Iris pigment epithelial cell (primary cell): ENCODE results near the gene ARHGAP6.
"Not testable (repeated sequence)": the region's sequence is repeated elsewhere in the genome, so short reads cannot be mapped to it uniquely, and the experiment has no call there.

Experiments
- DNase-seq: peaks from one replicate; pipeline ENCODE4 v3.0.0-alpha.2; 2011; ENCODE audit warnings: low read depth

Gene ARHGAP6

GRCh38 chrX:11244636-11245035, 421.1 kb downstream of the ARHGAP6 start:
- peak; percentile 64 for DNase-seq

GRCh38 chrX:11242704-11243103, 423.0 kb downstream of the ARHGAP6 start:
- DNase-seq: no peak

GRCh38 chrX:11241720-11242119, 424.0 kb downstream of the ARHGAP6 start:
- peak; percentile 23 for DNase-seq

GRCh38 chrX:11239230-11239629, 426.5 kb downstream of the ARHGAP6 start:
- peak; percentile 67 for DNase-seq

- DNase-seq: not testable (repeated sequence)
Measured at GRCh38 chrX:11235377-11235776, 430.3 kb downstream of the ARHGAP6 start.

GRCh38 chrX:11215191-11215921, 450.4 kb downstream of the ARHGAP6 start:
- no peak for DNase-seq

GRCh38 chrX:11214346-11215190, 451.2 kb downstream of the ARHGAP6 start:
- no peak for DNase-seq

- DNase-seq: no peak
Measured at GRCh38 chrX:11212741-11213140, 453.0 kb downstream of the ARHGAP6 start.

GRCh38 chrX:11210415-11210801, 455.3 kb downstream of the ARHGAP6 start:
- no peak for DNase-seq

GRCh38 chrX:11209798-11210414, 455.8 kb downstream of the ARHGAP6 start:
- peak; percentile 22 for DNase-seq

- DNase-seq: no peak
Measured at GRCh38 chrX:11206716-11207115, 459.0 kb downstream of the ARHGAP6 start.

GRCh38 chrX:11205796-11206195, 459.9 kb downstream of the ARHGAP6 start:
- no peak for DNase-seq

GRCh38 chrX:11197671-11198070, 468.0 kb downstream of the ARHGAP6 start:
- no peak for DNase-seq

- DNase-seq: no peak
Measured at GRCh38 chrX:11196476-11196875, 469.2 kb downstream of the ARHGAP6 start.

- peak; percentile 4 for DNase-seq
Measured at GRCh38 chrX:11193035-11193469, 472.7 kb downstream of the ARHGAP6 start.

- DNase-seq: no peak
Measured at GRCh38 chrX:11190745-11191510, 474.8 kb downstream of the ARHGAP6 start.

GRCh38 chrX:11189097-11189496, 476.6 kb downstream of the ARHGAP6 start:
- no peak for DNase-seq

- DNase-seq: peak; percentile 48
Measured at GRCh38 chrX:11188664-11189063, 477.1 kb downstream of the ARHGAP6 start.

GRCh38 chrX:11187001-11187400, 478.7 kb downstream of the ARHGAP6 start:
- DNase-seq: no peak

- no peak for DNase-seq
Measured at GRCh38 chrX:11185861-11186260, 479.9 kb downstream of the ARHGAP6 start.

- DNase-seq: peak; percentile 22
Measured at GRCh38 chrX:11180571-11180970, 485.1 kb downstream of the ARHGAP6 start.

GRCh38 chrX:11172415-11172814, 493.3 kb downstream of the ARHGAP6 start:
- DNase-seq: no peak
